K562 (cell line): ENCODE results near the gene FAM174C. TPM values are rescaled to one million over a fixed set of nuclear protein-coding genes. Genes with fewer than 3 reads are reported as not detected.

ENCODE experiments used
- CHD4 ChIP-seq: fragments of 200-600 bp; sonication (generic); IDR thresholded peaks from 3 replicates; pipeline ENCODE4 v1.6.1; 2012; ENCODE audit warnings: low read depth, mild to moderate bottlenecking, mixed read lengths, low read length, inconsistent platforms; ENCODE audit not compliant: insufficient read depth, insufficient replicate concordance, poor library complexity, severe bottlenecking
- E4F1 ChIP-seq: fragments of 250-450 bp; sonication (Bioruptor Pico); IDR thresholded peaks from 2 replicates; pipeline ENCODE4 v1.5.0; 2021; ENCODE audit warnings: mild to moderate bottlenecking, borderline replicate concordance
- ELK3 ChIP-seq: fragments of 450-650 bp; formaldehyde crosslinking; IDR thresholded peaks from 2 replicates; pipeline ENCODE4 v1.4.0; 2020; ENCODE audit warnings: mild to moderate bottlenecking
- ETS1 ChIP-seq: conservative IDR thresholded peaks from 2 replicates; pipeline ENCODE4 v1.6.1; 2011; ENCODE audit warnings: low read depth, mild to moderate bottlenecking, low read length; ENCODE audit not compliant: control insufficient read depth
- FOXK1 ChIP-seq: sonication (generic); formaldehyde crosslinking; IDR thresholded peaks from 2 replicates; pipeline ENCODE4 v1.8.0; 2022; ENCODE audit warnings: missing genetic modification reagents, mild to moderate bottlenecking, borderline replicate concordance
- GABPB2 ChIP-seq: fragments of 250-450 bp; sonication (Bioruptor Pico); conservative IDR thresholded peaks from 2 replicates; pipeline ENCODE4 v1.5.1; 2021; ENCODE audit warnings: mild to moderate bottlenecking
- GTF2F1 ChIP-seq: IDR thresholded peaks from 2 replicates; pipeline ENCODE4 v1.6.1; 2011; ENCODE audit warnings: low read depth, low read length, improper control_type of control experiment
- MCM2 ChIP-seq: fragments of 450-650 bp; IDR thresholded peaks from 2 replicates; pipeline ENCODE4 v1.6.1; 2017; ENCODE audit warnings: low read depth, mild to moderate bottlenecking
- MCM7 ChIP-seq, 2 experiments: fragments of 450-650 bp; IDR thresholded peaks; 2 replicates each; pipeline ENCODE4 v1.6.1; 2016 to 2018
- OTX1 ChIP-seq: fragments of 450-650 bp; formaldehyde crosslinking; IDR thresholded peaks from 2 replicates; pipeline ENCODE4 v1.4.0; 2022; ENCODE audit warnings: mild to moderate bottlenecking
- PML ChIP-seq: IDR thresholded peaks from 2 replicates; pipeline ENCODE4 v1.6.1; 2012; ENCODE audit warnings: low read length, inconsistent platforms
- PRMT5 ChIP-seq: sonication (generic); formaldehyde crosslinking; IDR thresholded peaks from 2 replicates; pipeline ENCODE4 v1.5.0; 2020; ENCODE audit warnings: missing genetic modification reagents
- SMARCA5 ChIP-seq: fragments of 450-650 bp; IDR thresholded peaks from 2 replicates; pipeline ENCODE4 v1.6.1; 2016
- SNIP1 ChIP-seq: fragments of 450-650 bp; IDR thresholded peaks from 2 replicates; pipeline ENCODE4 v1.7.1; 2017; ENCODE audit warnings: low read depth, mild to moderate bottlenecking
- SP1 ChIP-seq: sonication (generic); formaldehyde crosslinking; IDR thresholded peaks from 2 replicates; pipeline ENCODE4 v1.8.1; 2022; ENCODE audit warnings: mild to moderate bottlenecking, missing genetic modification reagents
- TCF7 ChIP-seq: sonication (generic); IDR thresholded peaks from 2 replicates; pipeline ENCODE4 v1.6.1; 2016; ENCODE audit warnings: antibody characterized with exemption, borderline replicate concordance
- XRCC5 ChIP-seq: fragments of 200-400 bp; formaldehyde crosslinking; IDR thresholded peaks from 2 replicates; pipeline ENCODE4 v1.6.1; 2017; ENCODE audit warnings: low read depth, mild to moderate bottlenecking, low read length
- ZNF444 ChIP-seq: fragments of 250-450 bp; sonication (Bioruptor Pico); IDR thresholded peaks from 2 replicates; pipeline ENCODE4 v1.4.0; 2020; ENCODE audit warnings: mild to moderate bottlenecking, moderate library complexity
- ZNF511 ChIP-seq: sonication (generic); formaldehyde crosslinking; IDR thresholded peaks from 2 replicates; pipeline ENCODE4 v1.8.0; 2022; ENCODE audit warnings: mild to moderate bottlenecking, missing genetic modification reagents
- ZNF639 ChIP-seq, 2 experiments: fragments of 200-800 bp in 1 of 2; sonication (Bioruptor generic) in 1 of 2; sonication (generic) in 1 of 2; formaldehyde crosslinking in 1 of 2; IDR thresholded peaks in 1 of 2; conservative IDR thresholded peaks in 1 of 2; 2 replicates each; pipeline versions ENCODE4 v1.5.0 to v1.6.1; 2016 to 2020; ENCODE audit warnings: missing compliant biosample characterization in 1 of 2, missing genetic modification characterization in 1 of 2, missing genetic modification reagents in 1 of 2
- ZNF644 ChIP-seq: fragments of 200-800 bp; sonication (Bioruptor generic); IDR thresholded peaks from 2 replicates; pipeline ENCODE4 v1.6.1; 2016; ENCODE audit warnings: low read depth, missing genetic modification characterization, missing compliant biosample characterization
- polyA plus RNA-seq, 8 experiments: library from polyadenylated mRNA; depleted of rRNA in 4 of 8; stranded (reverse) in 5 of 8; unstranded in 3 of 8; fragments of >200 nt; fragmentation: Nextera tagmentation in 2 of 8; fragmentation: Illumina TruSeq in 1 of 8; extraction: Ambion mirVana in 2 of 8; extraction: Trizol in 1 of 8; gene quantifications; 2 replicates each; pipeline versions ENCODE4 v1.2.1 to v1.2.3, GENCODE V29; 2011 to 2014; ENCODE audit warnings: inconsistent platforms in 1 of 8, missing spikeins in 1 of 8
- total RNA-seq, 7 experiments: library from RNA; depleted of rRNA in 6 of 7; stranded (reverse); fragments of >200 nt in 6 of 7; fragmentation: Illumina TruSeq in 2 of 7; extraction: Trizol in 2 of 7; gene quantifications; 2 replicates each; pipeline versions ENCODE4 v1.2.1 to v1.2.3, GENCODE V29; 2011 to 2021; ENCODE audit warnings: low replicate concordance in 1 of 7

The FAM174C gene
- total and polyA plus RNA-seq, 9 of the 15 experiments (the other 6 are each of a cell fraction or from before 2014, with no cell fraction given), result 0.66 to 89.6 (median 20.3) TPM

- no peak for TF ChIP-seq E4F1 (CRISPR knock-in tag)
- TF ChIP-seq ZNF639 (CRISPR knock-in tag; conservative IDR thresholded peaks at IDR 0.05 in 1 of 2, IDR thresholded peaks at IDR 0.05 in 1 of 2), result 0 out of 4 replicates have a peak, but pooled peaks of 1 of the 2 experiments have one; percentile 54
- TF ChIP-seq ZNF444 (CRISPR knock-in tag), result no peak
- no peak for TF ChIP-seq ELK3
- no peak for TF ChIP-seq FOXK1
- no peak for TF ChIP-seq MCM7 (IDR thresholded peaks at IDR 0.05)
- no peak for TF ChIP-seq GTF2F1
- TF ChIP-seq PML, result no peak
- no peak for TF ChIP-seq MCM2
- no peak for TF ChIP-seq ETS1
- no peak for TF ChIP-seq OTX1 (CRISPR knock-in tag)
- no peak for TF ChIP-seq SNIP1
- no peak; the same call in 1 of the 2 replicates for TF ChIP-seq SP1
- no peak for TF ChIP-seq GABPB2 (CRISPR knock-in tag)
- TF ChIP-seq CHD4, result no peak
- TF ChIP-seq PRMT5 (CRISPR knock-in tag), result no peak
- peak; percentile 17; the same call in 1 of the 2 replicates for TF ChIP-seq TCF7
- no peak for TF ChIP-seq SMARCA5
- no peak; the same call in 1 of the 2 replicates for TF ChIP-seq ZNF511 (CRISPR knock-in tag)
- 0 out of 2 replicates have a peak, but pooled peaks have one; percentile 62 for TF ChIP-seq XRCC5
- no peak for TF ChIP-seq ZNF644
These were observed 8.3 kb upstream of the FAM174C start (continued) for GRCh38 chr19:1266916-1267476.
